ENCODE data around the gene FXYD1. TPM values are rescaled to one million over a fixed set of nuclear protein-coding genes. Genes with fewer than 3 reads are reported as not detected.
"Not testable (repeated sequence)": the region's sequence is repeated elsewhere in the genome, so short reads cannot be mapped to it uniquely, and the experiment has no call there.

The FXYD1 gene
- 18.6 TPM for polyA plus RNA-seq (ENCODE audit: insufficient read length)
- long read RNA-seq, donor 1, transcript FXYD1-201 (8 exons, 592 nt): major isoform, 15 of 20 reads
- long read RNA-seq, donor 1, partial matches to known transcripts: 0 of 20 reads
- long read RNA-seq, donor 1, other reads (novel, unspliced or antisense): 0 of 20 reads
- long read RNA-seq, donor 2, transcript FXYD1-201 (8 exons, 592 nt): major isoform, 10 of 11 reads
- long read RNA-seq, donor 2, partial matches to known transcripts: 0 of 11 reads
- long read RNA-seq, donor 2, other reads (novel, unspliced or antisense): 0 of 11 reads
- long read RNA-seq, donor 3, transcript FXYD1-201 (8 exons, 592 nt): major isoform, 13 of 17 reads
- long read RNA-seq, donor 3, partial matches to known transcripts: 0 of 17 reads
- long read RNA-seq, donor 3, other reads (novel, unspliced or antisense): 0 of 17 reads
- long read RNA-seq, donor 4, partial matches to known transcripts: 0 of 1 reads
- long read RNA-seq, donor 4, other reads (novel, unspliced or antisense): 0 of 1 reads
- long read RNA-seq, donor 5, transcript FXYD1-201 (8 exons, 592 nt): major isoform, 8 of 13 reads
- long read RNA-seq, donor 5, partial matches to known transcripts: 0 of 13 reads
- long read RNA-seq, donor 5, other reads (novel, unspliced or antisense): 0 of 13 reads
- long read RNA-seq, donor 6, transcript FXYD1-201 (8 exons, 592 nt): major isoform, 15 of 19 reads
- long read RNA-seq, donor 6, partial matches to known transcripts: 0 of 19 reads
- long read RNA-seq, donor 6, other reads (novel, unspliced or antisense): 0 of 19 reads
- long read RNA-seq, donor 7, transcript FXYD1-201 (8 exons, 592 nt): major isoform, 15 of 21 reads
- long read RNA-seq, donor 7, partial matches to known transcripts: 0 of 21 reads
- long read RNA-seq, donor 7, other reads (novel, unspliced or antisense): 0 of 21 reads
- long read RNA-seq, donor 8, partial matches to known transcripts: 0 of 8 reads
- long read RNA-seq, donor 8, other reads (novel, unspliced or antisense): 0 of 8 reads

DNA sequence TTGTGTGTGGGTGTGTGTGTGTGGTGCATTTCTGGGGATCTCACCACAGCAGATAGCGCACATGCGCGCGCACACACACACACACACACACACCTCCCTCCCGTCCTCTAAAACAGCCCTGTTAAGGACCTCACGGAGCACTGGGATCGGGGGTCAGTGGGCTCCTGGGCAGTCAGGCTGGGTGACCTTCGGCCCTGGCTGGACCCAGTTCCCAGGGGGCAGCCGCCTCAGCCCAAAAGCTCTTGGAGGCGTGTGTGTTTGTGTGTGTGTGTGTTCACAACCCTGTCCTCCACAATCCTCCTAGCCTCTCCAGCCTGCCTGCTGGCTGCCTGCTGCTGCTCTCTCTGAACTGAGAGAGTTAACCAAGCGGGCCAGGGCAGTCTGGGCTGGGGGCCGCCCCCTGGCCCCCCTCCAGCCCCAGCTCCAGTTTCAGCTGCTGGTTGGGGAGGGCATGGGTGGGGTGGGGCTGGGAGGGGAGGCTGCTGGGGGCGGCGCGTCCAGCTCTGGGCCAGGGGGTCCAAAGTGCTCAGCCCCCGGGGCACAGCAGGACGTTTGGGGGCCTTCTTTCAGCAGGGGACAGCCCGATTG, at the start of gene FXYD1:
FXYD1 (plus strand) TSS at position 520 of the 588 bp plus-strand sequence. CDS start 1,256 bp downstream, outside the sequence.
- DNase-seq: no peak

GRCh38 chr19:35089554-35089953, 49.1 kb upstream of the FXYD1 start:
- DNase-seq: no peak

- DNase-seq: no peak
These were observed 48.5 kb upstream of the FXYD1 start for GRCh38 chr19:35090160-35090505.

- DNase-seq: peak; percentile 83
These were observed 48.0 kb upstream of the FXYD1 start for GRCh38 chr19:35090506-35091214.

GRCh38 chr19:35093430-35093829, 45.2 kb upstream of the FXYD1 start:
- DNase-seq: no peak

DNA sequence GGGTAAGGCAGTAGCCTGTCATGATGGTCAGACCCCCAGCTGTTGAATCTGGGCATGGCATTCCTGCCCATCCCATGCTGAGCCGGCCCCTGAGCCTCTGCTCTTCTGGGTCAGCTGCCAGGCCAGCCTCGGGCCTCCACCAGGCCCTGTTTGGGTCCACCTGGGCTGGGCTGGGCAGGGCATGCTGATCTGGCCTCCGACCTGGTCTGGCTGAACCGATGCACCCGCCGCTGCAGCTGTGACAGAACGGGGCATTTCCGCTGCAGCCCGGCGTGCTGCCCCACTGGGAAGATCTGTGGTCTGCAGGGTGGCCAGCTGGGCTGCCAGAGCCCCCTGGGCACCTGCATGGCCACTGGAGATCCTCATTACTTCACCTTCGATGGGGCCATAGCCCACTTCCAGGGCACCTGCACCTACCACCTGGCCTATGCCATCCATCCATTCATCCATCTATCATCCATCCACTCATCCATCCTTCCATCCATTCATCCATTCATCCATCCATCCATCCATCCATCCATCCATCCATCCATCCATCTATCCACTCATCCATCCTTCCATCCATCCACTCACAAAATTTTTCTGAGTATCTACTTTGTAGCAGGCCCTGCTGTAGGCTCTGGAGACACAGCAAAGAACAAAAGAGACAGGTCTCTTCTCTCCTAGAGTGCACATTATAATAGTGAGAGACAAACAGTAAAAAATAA, 44.5 kb upstream of the FXYD1 start:
- no peak for DNase-seq

DNA sequence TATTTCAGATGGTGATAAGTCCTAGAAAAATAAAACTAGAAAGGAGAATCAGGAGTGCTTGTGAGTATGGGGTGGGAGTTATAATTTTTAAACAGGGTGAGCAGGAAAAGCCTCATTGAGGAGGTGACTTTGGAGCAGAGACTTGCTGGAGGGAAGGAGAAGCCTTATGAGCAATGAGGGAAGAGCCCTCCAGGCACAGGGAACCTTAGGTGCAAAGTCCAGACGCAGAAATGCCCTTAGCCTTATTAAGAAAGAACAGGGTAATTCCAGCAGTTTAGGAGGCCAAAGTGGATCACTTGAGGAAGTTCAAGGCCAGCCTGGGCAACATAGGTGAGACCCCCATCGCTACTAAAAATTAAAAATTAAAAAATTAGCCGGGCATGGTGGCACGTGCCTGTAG, 44.0 kb upstream of the FXYD1 start:
- DNase-seq: no peak

DNA sequence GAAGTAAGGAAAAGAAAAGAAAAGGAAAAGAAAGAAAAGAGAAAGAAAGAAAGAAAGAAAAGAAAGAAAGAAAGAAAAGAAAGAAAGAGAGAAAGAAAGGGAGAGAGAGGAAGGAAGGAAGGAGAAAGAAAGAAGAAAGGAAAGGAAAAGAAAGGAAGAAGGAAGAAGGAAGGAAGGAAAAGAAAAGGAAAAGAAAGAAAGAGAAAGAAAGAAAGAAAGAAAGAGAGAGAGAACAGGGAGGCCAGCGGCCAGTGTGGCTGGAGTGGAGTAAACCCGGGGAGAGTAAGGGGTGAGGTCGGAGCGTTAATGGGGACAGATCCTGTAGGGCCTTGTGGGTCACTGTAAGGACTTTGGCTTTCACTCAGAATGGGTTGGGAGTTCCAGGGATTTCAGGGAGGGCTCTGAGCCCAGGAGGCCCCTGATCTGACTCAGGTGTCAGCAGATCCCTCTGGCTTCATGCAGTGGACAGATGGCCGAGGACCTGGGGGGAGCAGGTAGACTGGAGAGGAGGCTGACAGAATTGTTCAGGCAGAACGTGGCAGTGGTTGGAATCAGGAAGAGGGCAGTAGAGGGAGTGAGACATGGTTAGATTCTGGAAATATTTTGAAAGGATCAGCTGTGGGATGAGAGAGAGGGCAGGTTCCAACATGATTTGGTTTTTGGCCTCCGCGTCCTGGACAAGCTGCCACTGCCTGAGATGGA, 42.8 kb upstream of the FXYD1 start:
- DNase-seq: no peak

GRCh38 chr19:35098413-35099049, 40.1 kb upstream of the FXYD1 start:
- no peak for DNase-seq

DNA sequence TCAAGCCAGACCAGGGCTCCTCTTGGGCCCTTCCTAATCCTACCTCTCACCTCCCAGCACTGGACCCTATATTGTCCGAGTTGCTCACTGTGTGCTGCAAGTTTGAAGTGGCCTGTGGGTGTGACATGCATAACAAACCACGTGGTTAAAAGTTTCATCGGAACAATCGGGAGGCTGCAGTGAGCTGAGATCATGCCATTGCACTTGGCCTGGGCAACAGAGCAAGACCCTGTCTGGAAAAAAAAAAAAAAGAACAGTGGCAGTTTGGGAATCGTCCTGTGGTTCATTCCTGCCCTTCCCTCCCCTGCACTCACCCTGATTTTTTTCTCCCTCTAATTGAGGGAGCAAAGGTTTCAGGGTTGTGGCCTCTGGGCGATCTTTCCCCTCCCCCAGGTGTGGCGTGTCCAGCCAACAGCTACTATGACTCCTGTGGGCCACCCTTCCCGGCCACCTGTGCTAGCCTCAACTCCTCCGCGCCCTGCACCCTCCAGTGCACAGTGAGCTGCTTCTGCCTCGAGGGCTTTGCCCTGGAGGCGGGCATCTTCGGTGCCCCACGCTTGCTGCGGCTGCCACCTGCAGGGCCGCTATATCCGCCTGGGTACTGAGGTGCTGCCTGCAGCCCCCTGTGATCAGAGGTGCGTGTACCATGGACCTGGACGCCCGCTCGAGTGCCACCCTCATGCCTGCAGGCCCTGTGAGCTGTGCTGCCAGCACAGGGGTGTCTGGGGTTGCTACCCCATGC, 39.3 kb upstream of the FXYD1 start:
- DNase-seq: no peak

GRCh38 chr19:35099897-35100275, 38.7 kb upstream of the FXYD1 start:
- no peak for DNase-seq

GRCh38 chr19:35100588-35101533, 37.8 kb upstream of the FXYD1 start:
- no peak for DNase-seq

DNA sequence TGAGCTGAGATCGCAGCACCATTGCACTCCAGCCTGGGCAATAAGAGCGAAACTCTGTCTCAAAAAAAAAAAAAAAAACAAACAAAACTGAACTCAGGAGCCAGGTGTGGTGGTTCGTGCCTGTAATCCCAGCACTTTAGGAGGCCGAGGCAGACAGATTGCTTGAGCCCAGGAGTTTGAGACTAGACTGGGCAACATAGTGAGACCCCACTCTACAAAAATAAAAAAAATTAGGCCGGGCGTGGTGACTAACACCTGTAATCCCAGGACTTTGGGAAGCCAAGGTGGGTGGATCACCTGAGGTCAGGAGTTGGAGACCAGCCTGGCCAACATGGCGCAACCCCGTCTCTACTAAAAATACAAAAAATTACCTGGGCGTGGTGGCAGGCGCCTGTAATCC, 36.7 kb upstream of the FXYD1 start:
- DNase-seq: not testable (repeated sequence)

DNA sequence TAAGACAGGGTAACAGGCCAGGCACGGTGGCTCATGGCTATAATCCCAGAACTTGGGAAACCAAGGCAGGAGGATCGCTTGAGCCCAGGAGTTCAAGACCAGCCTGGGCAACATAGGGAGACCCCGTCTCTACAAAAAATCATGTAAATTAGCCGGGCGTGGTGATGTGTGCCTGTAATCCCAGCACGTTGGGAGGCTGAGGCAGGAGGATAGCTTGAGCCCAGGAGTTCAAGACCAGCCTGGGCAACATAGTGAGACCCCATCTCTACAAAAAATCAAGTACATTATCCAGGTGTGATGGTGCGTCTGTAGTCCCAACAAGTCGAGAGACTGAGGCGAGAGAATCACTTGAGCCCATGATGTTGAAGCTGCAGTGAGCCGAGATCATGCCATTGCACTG, 35.0 kb upstream of the FXYD1 start:
- DNase-seq: not testable (repeated sequence)

DNA sequence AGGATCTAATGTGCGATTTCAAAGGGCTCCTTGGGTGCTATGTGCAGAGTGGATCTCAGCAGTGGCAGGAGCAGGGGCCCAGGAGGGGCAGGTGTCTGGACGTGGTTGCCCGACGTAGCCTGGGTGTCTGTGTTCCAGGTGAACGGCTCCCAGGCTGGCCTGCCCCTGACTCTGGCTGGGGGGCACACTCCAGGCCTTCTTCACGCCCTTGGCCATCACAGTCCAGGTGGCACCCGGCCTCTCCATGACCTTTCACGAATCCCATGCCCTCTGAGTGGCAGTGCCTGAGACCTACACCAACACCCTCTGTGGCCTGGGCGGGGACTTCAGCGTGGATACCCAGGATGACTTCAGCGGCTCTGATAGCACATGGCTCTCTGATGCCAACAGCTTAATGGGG, 34.3 kb upstream of the FXYD1 start:
- no peak for DNase-seq

GRCh38 chr19:35105047-35105410, 33.6 kb upstream of the FXYD1 start:
- no peak for DNase-seq

DNA sequence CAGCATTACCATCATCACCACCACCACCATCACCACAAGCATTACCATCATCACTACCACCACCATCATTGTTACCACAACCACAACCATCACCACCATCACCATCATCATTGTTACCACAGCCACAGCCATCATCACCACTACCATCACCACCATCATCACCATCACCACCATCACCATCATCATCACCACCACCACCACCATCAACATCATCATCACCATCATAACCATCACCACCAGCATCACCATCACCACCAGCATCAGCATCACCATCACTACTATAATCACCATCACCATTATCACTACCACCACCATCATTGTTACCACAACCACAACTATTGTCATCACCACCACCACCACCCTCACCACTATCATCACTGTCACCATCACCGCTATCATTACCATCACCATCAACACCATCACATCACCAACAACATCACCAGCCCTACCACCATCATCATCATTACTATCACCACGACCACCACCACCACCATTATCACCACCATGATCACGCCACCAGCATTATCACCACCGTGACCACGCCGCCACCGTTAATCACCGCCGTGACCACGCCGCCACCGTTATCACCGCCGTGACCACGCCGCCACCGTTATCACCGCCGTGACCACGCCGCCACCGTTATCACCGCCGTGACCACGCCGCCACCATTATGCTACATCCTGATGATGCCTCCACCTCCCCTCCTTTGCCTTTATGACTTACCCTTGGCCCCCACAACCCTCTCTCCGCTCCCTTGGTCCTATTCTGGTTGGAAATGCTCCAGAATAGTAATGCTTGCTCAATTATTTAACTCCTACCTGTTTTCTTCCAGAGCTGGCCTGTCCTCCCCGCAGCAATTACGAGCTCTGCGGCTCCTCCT, 33.0 kb upstream of the FXYD1 start:
- DNase-seq: no peak

All from left kidney (tissue), 8 donors.